Measurements from ENCODE around the gene BRI3BP.

BRI3BP gene

DNA sequence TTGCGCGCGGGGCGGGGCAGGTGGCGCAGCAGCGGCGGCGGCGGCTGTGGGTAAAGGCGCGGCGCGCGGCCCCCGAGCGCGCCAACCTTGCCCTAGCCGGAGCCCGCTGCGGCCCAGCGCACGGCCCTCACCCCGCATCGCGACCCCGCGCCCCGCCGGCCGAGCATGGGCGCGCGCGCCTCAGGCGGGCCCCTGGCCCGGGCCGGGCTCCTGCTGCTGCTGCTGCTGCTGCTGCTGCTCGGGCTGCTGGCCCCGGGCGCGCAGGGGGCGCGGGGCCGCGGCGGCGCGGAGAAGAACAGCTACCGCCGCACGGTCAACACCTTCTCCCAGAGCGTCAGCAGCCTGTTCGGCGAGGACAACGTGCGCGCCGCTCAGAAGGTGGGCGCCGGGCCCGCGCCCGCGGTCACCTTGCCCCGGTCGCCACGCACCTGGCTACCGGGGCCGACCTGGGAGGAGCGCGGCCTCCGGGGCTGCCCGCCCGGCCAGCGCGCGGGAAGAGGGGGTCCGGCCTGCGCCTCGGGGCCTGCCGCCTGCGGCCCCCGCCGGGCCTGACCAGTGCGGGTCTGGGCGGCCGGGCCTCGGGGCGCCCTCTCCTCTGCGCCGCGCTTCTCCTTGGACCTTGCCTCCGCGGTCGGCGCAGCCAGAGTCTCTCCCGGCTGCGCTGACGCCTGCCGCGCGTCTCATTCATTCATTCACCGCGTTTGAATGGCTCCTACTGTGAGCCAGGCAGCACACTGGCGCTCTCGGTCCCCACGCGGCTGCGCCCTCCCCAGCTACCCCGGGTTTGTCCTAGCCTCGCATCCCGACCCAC is at the start of gene BRI3BP:
BRI3BP (plus strand) TSS at position 20 of the 811 bp plus-strand sequence; CDS start at position 166, 146 bp downstream.
- peak in 33 of 56 donors; percentile 5 to 69 (median 36) for DNase-seq

DNA sequence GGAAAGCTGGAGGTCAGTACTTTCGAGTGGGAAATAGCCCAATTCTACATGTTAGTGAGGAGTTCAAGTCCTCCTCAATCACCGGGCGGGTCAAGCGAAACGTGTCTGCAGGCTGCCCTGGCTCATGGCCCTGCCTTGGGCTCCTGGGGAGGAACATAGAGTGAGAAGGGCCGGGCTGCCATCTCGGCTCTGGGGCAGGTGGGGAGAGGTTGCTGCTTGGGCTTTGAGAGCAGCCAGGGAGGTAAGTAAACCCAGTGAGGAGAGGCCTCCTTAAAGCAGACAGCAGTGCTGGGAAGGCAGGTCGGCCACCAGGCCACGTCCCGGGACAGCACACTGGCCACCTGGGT is 47.0 kb upstream of the BRI3BP start:
- DNase-seq, result no peak

DNA sequence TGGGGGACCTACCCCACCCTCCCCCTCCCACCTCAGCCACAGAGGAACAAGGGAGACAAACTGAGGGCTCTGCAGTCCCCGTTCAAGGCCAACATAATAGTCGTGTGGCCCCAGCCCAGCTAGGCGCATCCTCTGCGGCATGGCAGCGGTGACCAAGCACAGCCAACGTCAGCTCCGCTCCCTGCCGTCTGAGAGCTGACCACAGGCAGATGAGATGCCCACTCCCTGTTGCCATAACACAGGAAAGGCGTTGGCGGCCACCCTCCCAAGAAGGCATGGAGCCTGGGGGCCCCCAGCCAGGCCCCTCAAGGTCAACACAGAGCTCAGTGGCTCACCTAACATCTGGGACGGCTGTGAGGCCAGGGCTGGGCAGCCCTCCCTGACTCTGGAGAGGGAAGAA is 46.4 kb upstream of the BRI3BP start:
- DNase-seq, result no peak

DNA sequence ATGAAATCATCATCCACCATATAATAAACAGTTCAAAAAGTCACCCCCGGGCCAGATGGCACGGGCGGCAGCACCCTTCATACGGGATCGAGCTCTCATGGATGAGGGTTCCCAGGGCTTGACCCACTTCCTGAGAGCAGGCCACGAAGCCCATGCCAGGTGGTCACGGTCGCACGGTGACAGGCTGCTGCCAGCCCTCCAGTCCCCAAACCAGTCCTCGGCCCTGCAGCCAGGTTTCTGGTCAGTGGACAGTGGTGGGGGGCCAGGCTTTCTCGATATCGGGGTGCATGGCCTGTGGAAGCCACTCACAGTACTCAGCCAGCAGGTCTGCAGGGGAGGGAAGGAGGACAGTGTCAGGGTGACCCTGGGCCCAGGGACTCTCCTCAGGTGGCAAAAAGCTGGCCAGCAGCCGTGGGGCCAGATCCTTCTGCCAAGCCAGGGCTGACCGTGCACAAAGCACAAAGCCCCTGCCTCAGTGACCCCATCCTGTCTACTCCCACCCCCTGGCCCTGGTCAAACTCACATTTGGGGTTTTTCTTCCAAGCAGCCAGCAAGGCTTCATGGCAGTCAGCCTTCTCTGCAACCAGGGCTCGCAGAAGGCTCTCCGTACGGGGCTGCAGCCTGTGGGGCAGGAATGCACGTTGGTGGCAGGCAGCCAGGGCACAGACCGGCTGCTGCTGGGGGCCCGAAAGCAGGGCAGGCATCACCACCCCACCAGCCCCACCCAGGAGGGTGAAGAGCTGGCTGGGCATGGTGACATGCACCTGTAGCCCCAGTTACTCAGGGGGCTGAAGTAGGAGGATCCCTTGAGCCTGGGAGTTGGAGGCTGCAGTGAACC is 45.7 kb upstream of the BRI3BP start:
- DNase-seq, result no peak

DNA sequence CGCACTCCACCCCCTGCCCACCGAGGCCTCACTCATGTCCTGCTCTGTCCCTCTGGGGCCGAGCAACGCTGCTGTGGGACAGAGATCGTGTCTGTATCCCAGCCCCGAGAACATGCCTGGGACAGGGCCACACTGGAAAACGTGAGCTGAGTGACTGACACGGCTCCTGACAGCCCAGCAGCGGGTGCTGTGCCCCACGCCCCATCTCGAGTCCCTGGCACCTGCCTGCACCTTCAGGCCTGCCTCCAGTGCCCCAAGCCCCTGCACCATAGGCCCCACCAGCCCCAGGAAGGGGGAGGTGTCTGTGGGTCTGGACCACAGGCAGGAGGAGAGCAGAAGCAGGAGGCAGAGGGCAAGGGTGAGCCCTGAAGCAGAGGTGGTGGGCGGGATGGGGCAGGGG is 44.4 kb upstream of the BRI3BP start:
- DNase-seq, result no peak

- no peak for DNase-seq
Observed at GRCh38 chr12:124949779-124950728, 43.4 kb upstream of the BRI3BP start.

DNA sequence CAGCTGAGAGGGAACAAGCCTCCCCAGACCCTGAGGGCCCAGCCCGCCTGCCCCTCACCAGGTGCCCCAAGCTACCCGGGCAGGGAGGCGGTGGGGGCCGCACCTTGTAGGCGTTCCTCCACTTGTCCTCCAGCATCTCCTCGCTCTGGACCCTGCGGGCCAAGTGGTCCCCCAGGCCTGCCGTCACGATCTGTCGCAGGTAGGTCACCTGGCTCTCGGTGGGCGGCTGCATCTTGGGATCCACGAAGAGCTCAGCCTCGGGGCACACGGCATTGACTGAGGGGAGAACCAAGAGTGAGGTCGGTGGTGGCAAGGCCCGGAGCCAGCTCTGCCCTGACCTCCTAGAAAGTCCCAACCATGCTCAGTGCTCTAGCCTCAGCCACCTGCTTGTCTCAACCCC is 41.1 kb upstream of the BRI3BP start:
- no peak for DNase-seq

DNA sequence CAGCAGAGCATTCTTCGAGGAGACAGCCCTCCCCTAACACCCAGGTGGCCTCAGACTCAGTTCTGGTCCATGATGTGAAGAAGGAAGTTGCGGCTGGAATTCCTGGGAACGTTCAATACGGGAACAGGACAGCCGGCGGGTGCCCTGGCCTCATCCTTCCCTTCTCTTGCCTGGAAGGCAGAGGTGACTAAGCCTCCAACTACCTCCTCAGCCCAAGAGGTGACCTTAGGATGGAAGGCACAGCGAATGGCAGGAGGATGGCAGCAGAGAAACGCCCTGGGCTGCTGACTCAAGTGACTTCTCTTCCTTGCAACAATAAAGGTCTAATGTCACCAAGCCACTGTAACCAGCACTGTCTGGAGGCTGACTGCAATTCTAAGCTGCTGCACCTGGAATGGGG is 40.6 kb upstream of the BRI3BP start:
- DNase-seq, result no peak

DNA sequence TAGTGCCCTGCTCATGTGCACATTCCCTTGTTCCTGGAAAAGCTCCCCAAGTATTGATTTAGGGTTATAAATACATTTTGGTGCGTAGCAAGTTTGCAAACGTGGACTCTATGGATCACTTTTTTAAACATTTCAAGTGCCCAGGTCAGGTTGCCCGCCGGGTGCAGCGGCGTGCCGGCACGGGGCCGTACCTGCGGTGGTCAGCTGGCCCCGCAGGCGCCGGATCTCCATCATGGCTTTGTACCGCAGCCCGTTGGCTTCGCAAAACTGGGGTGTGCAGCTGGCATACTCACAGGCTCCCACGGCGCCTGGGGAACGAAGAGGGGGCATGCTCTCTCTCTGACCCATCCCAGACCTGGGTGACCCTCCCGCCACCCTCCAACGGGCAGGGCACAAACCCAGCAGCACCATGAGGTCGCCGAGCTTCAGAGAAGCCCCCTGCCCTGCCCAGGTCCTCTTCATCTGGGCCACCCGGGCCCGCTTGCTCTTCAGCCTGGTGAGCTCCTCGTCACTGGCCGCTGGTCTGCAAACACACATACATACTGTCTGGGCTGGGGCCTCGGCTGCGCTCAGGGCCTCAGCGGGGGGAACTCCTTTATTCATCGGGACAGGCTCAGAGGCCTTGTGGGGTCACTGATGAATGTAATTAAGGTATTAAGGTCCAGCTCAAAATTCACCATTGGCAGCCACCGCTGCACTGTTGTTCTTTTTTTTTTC is 39.6 kb upstream of the BRI3BP start:
- DNase-seq, result no peak

GRCh38 chr12:124954771-124955170 is 38.7 kb upstream of the BRI3BP start:
- DNase-seq, result no peak

GRCh38 chr12:124956571-124956970 is 36.9 kb upstream of the BRI3BP start:
- DNase-seq, result no peak

GRCh38 chr12:124961055-124961454 is 32.4 kb upstream of the BRI3BP start:
- DNase-seq, result no peak

DNA sequence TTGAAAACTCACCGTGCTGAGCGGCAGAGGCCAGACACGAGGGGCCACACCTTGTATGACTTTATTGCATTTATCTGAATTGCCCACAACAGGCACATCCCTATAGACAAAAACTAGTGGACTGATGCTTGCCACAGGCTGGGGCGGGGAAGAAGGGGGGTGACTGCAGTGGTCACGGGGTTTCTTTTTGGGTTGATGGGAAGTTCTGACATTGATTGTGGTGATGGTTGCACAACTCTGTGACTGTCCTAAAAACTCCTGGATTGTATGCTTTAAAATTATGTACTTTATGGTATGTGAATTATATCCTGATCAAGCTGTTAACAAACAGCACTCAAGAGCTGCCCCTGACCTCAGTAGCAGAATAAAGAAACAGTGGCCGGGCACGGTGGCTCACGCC is 30.2 kb upstream of the BRI3BP start:
- no peak for DNase-seq

DNA sequence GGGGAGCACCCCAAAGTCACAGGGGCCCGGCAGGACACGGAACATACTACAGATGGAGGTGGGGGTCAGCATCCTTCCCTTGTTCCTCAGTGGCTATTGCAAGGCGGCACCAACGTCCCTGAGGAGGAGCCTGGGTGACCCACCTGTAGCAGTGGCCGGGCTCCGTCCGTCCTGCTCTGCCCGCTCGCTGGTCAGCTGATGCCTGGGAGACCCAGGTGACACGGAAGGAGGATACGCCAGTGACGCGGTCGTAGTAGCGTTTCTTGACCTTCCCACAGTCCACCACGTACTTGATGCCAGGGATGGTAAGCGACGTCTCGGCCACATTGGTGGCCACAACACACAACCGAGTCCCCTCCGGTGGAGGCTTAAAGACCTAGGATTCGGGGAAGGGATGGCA is 29.2 kb upstream of the BRI3BP start:
- no peak for DNase-seq

DNA sequence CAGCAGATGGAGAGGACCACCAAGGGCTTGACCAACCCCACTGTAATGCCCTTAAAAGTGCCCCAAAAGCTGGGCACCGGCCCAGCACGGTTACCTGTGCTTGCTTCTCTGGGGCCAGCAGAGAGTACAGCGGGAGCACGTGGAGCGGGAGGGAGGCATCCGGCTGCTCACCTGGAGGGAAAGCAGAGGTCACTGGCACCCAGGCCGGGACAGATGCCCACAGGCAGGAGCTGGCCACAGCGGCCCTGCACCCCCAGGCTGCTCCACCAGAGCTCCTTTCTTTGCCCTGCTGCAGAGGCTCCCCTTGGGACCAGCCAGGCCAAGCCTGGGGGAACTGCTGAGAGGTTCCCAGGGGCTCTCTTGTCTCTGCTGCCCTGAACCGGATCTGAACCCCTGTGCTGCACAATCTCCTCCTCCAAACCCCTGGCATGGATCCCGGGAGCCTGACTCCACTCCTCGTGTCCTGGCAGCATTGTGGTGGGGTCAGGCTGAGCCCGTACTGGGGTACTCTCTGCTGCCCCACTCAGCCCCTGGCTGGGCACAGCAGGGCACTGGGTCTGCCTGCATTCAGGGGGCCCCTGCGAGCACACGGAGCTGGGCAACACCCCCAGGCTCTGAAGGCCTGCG is 28.5 kb upstream of the BRI3BP start:
- peak in 14 of 56 donors; percentile 2 to 45 (median 24) for DNase-seq

- no peak for DNase-seq
Observed at GRCh38 chr12:124967016-124967739, 26.3 kb upstream of the BRI3BP start.

GRCh38 chr12:124968656-124969055 is 24.8 kb upstream of the BRI3BP start:
- DNase-seq, result no peak

GRCh38 chr12:124970647-124971402 is 22.6 kb upstream of the BRI3BP start:
- no peak for DNase-seq

DNA sequence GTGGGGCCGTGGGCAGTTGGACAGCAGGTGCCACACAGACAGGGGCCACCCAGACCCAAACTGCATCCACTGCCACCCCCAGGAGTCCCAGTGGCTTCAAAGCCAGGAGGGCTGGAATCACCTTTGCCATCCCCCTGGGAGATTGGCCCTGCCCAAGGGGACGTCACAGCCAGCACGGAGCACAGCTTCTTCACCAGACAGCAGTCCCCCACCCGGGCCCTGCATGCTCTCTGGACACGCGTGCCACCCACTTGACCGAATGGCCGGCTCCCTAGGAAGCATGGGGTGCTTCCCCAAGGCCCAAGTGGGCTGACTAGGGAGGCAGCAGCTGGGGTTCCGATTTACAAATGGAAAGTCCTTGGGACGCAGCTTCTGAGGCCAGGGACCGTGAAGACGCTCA is 21.8 kb upstream of the BRI3BP start:
- DNase-seq, result no peak

Data from nucleus accumbens (tissue), 56 donors.